Mesendoderm (in vitro differentiated cells): ENCODE data around the gene STK4. TPM values are rescaled to one million over a fixed set of nuclear protein-coding genes. Genes with fewer than 3 reads are reported as not detected.

Experiments
- DNase-seq: peaks from one replicate; pipeline ENCODE4 v3.0.0; 2013
- H2AK5ac ChIP-seq: 2 replicates; pipeline ENCODE4 v1.6.1; 2013; ENCODE audit warnings: low read length, inconsistent platforms
- H2BK120ac ChIP-seq: 2 replicates; pipeline ENCODE4 v1.6.1; 2013; ENCODE audit warnings: low read depth, mild to moderate bottlenecking, low read length, moderate library complexity, mixed read lengths
- H2BK15ac ChIP-seq: replicated peaks from 2 replicates; pipeline ENCODE4 v1.6.1; 2013; ENCODE audit warnings: low read depth, mild to moderate bottlenecking, moderate library complexity
- H2BK5ac ChIP-seq: 2 replicates; pipeline ENCODE4 v1.6.1; 2013; ENCODE audit warnings: low read length, inconsistent platforms
- H3K18ac ChIP-seq: 2 replicates; pipeline ENCODE4 v1.6.1; 2013; ENCODE audit warnings: mild to moderate bottlenecking, low read length, mixed read lengths
- H3K23ac ChIP-seq: one replicate; pipeline ENCODE4 v1.6.1; 2013; ENCODE audit warnings: low read length
- H3K27ac ChIP-seq: 2 replicates; pipeline ENCODE4 v1.5.1; 2013; ENCODE audit warnings: low read depth, mild to moderate bottlenecking, inconsistent platforms, low read length, moderate library complexity
- H3K27me3 ChIP-seq: 2 replicates; pipeline ENCODE4 v1.6.1; 2013; ENCODE audit warnings: low read length, control low read depth, mild to moderate bottlenecking, inconsistent platforms; ENCODE audit not compliant: insufficient read depth, poor library complexity
- H3K36me3 ChIP-seq: 2 replicates; pipeline ENCODE4 v1.6.1; 2013; ENCODE audit warnings: low read length, inconsistent platforms; ENCODE audit not compliant: control insufficient read depth, insufficient read depth
- H3K4ac ChIP-seq: one replicate; pipeline ENCODE4 v1.6.1; 2013; ENCODE audit warnings: low read depth, mild to moderate bottlenecking, low read length, moderate library complexity
- H3K4me1 ChIP-seq: 2 replicates; pipeline ENCODE4 v1.6.1; 2013; ENCODE audit warnings: low read depth, low read length, inconsistent platforms; ENCODE audit not compliant: control insufficient read depth
- H3K4me2 ChIP-seq: 2 replicates; pipeline ENCODE4 v1.6.1; 2013; ENCODE audit warnings: low read length
- H3K4me3 ChIP-seq: 2 replicates; pipeline ENCODE4 v1.5.1; 2013; ENCODE audit warnings: mild to moderate bottlenecking, low read length
- H3K56ac ChIP-seq: one replicate; pipeline ENCODE4 v1.6.1; 2013; ENCODE audit warnings: low read length
- H3K79me1 ChIP-seq: 2 replicates; pipeline ENCODE4 v1.6.1; 2013; ENCODE audit warnings: low read length, inconsistent platforms
- H3K79me2 ChIP-seq: 2 replicates; pipeline ENCODE4 v1.6.1; 2013; ENCODE audit warnings: mild to moderate bottlenecking, low read length; ENCODE audit not compliant: control insufficient read depth, insufficient read depth
- H3K9ac ChIP-seq: 2 replicates; pipeline ENCODE4 v1.6.1; 2013; ENCODE audit warnings: low read length, inconsistent platforms
- H4K5ac ChIP-seq: one replicate; pipeline ENCODE4 v1.6.1; 2013; ENCODE audit warnings: low read length
- H4K8ac ChIP-seq: one replicate; pipeline ENCODE4 v1.6.1; 2013; ENCODE audit warnings: low read depth, mild to moderate bottlenecking, control low read depth, low read length, moderate library complexity
- WGBS: extraction: QIAGEN DNeasy Blood & Tissue Kit; methylation state at CpG from one replicate; pipeline ENCODE4 v1.1.7; 2013; ENCODE audit warnings: low lambda C conversion rate, missing lambda C conversion rate; ENCODE audit not compliant: insufficient coverage; ENCODE audit errors: extremely low coverage; 5-methylcytosine and 5-hydroxymethylcytosine counted together
- polyA plus RNA-seq, 2 experiments: library from polyadenylated mRNA; stranded (reverse); fragments of 200-250 nt; gene quantifications; one replicate each; pipeline ENCODE4 v1.2.3, GENCODE V29; 2013

STK4 gene
- polyA plus RNA-seq (2013, experiment 1 of 2) = 12.9 TPM
- 13.3 TPM for polyA plus RNA-seq (2013, experiment 2 of 2)

DNA sequence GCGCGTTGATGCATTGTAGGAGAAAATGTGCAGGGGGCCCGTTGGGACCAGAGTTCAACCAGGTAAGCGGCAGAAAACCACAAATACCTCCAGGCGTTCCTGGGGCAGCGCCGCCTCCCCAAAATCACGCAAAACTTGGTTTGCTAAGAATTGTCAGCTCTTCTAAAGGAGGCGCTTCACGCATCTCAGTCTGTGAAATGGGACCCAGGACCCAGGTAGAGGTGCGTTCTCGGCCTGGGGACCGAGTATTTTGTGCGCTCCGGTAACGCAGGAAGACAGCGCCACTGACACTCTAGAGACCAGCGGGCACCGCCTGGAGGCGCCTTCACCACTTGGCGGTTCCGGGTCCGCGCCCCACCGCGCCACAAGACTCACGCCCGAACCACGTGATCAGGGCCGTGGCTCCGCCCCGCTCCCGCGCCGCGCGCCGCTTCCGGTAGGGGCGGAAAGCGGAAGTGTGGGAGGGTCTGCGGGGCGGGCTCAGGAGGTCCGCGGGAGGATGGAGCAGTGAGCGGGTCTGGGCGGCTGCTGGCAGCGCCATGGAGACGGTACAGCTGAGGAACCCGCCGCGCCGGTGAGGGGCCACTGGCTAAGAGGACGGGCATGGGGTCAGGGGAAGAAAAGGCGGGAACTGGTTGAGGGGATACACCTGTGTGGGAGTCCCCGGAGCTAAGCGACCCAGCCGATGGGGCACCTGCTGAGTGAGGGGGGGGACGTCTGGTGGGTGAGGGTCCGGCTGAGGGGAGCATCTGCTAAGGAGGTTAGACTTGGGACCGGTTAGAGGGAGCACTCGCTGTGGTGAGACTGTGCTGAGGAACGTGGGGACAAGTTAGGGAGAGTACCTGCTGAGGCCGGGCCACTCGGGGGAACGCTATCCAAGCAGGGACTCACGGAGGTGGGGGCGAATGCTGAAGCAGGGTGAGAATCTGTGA lies at the start of gene STK4:
TSS of gene STK4 (plus strand) at position 483 of the 932 bp plus-strand sequence. CDS start at position 540, 57 bp downstream.
- DNase-seq = peak; percentile 97
- Histone ChIP-seq H3K4ac (no peak within 1 kb of the TSS), H2AK5ac (peak within 1 kb of the TSS; percentile 56), H3K18ac (peak within 1 kb of the TSS; percentile 54), H3K4me2 (peak within 1 kb of the TSS; percentile 87), H2BK15ac (no peak within 1 kb of the TSS), H3K79me2 (peaks cover 16% of the 10 kb centered on the region), H3K27ac (peak within 1 kb of the TSS; percentile 33), H3K4me1 (peaks cover 5% of the 10 kb centered on the region), H3K23ac (peak within 1 kb of the TSS; percentile 83), H2BK120ac (no peak within 1 kb of the TSS), H3K4me3 (peak within 1 kb of the TSS; percentile 90), H3K56ac (peak within 1 kb of the TSS; percentile 95), H3K27me3 (no peaks in the 10 kb centered on the region), H4K8ac (no peak within 1 kb of the TSS), H2BK5ac (peak within 1 kb of the TSS; percentile 43), H3K36me3 (no peaks in the 10 kb centered on the region), H3K79me1 (peaks cover 10% of the 10 kb centered on the region), H3K9ac (peak within 1 kb of the TSS; percentile 94), H4K5ac (no peak within 1 kb of the TSS)
- WGBS = no CpG with 5 or more reads among the region's 68 CpGs

GRCh38 chr20:44916586-44916985 lies 49.7 kb upstream of the STK4 start:
- H2AK5ac ChIP-seq = no peak overlapping the region
- H2BK5ac ChIP-seq = no peak overlapping the region
- H4K8ac ChIP-seq = no peak overlapping the region
- H3K27ac ChIP-seq = no peak overlapping the region
- no peak overlapping the region for H2BK15ac ChIP-seq
- H3K56ac ChIP-seq = no peak overlapping the region
- no peak overlapping the region for H3K9ac ChIP-seq
- peaks cover 16% of the 10 kb centered on the region for H3K36me3 ChIP-seq
- H3K23ac ChIP-seq = no peak overlapping the region
- H4K5ac ChIP-seq = no peak overlapping the region
- H3K79me2 ChIP-seq = no peaks in the 10 kb centered on the region
- no peak for DNase-seq
- no peak overlapping the region for H3K18ac ChIP-seq
- no peak overlapping the region for H3K4ac ChIP-seq
- no CpG with 5 or more reads among the region's 12 CpGs for WGBS
- H3K4me2 ChIP-seq = no peak overlapping the region
- H3K27me3 ChIP-seq = no peaks in the 10 kb centered on the region
- H2BK120ac ChIP-seq = no peak overlapping the region
- peaks cover 4% of the 10 kb centered on the region for H3K4me1 ChIP-seq
- H3K4me3 ChIP-seq = no peak overlapping the region
- H3K79me1 ChIP-seq = peaks cover 7% of the 10 kb centered on the region

DNA sequence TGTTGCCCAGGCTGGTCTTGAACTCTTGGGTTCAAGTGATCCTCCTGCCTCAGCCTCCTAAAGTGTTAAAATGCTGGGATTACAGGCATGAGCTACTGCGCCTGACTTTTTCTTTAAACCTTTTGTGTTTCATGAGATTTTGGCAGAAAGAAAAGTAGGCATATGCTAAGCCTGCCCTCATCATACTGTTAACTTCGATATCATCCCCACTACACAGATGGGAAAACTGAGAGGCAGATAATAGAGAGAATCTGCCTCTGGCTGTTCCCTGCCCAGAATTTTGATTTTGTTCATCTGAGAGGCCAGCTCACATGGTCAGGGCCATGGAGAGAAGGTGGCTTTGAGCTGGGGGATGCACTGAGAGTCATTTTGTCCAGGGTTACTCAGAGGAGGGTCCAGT lies 48.9 kb upstream of the STK4 start:
- Histone ChIP-seq H3K18ac (no peak overlapping the region), H3K79me1 (peaks cover 3% of the 10 kb centered on the region), H3K4me3 (no peak overlapping the region), H2BK120ac (no peak overlapping the region), H3K79me2 (no peaks in the 10 kb centered on the region), H3K4me1 (no peaks in the 10 kb centered on the region), H2BK5ac (no peak overlapping the region), H3K9ac (no peak overlapping the region), H4K8ac (no peak overlapping the region), H3K27me3 (no peaks in the 10 kb centered on the region), H2BK15ac (no peak overlapping the region), H2AK5ac (no peak overlapping the region), H3K36me3 (peaks cover 16% of the 10 kb centered on the region), H3K4ac (no peak overlapping the region), H3K27ac (no peak overlapping the region), H4K5ac (no peak overlapping the region), H3K56ac (no peak overlapping the region), H3K23ac (no peak overlapping the region), H3K4me2 (no peak overlapping the region)
- DNase-seq = no peak
- no CpG with 5 or more reads among the region's 2 CpGs for WGBS

GRCh38 chr20:44918342-44918741 lies 48.0 kb upstream of the STK4 start:
- Histone ChIP-seq H3K9ac (no peak overlapping the region), H3K4me3 (no peak overlapping the region), H3K36me3 (peaks cover 12% of the 10 kb centered on the region), H3K27me3 (no peaks in the 10 kb centered on the region), H3K27ac (no peak overlapping the region), H2BK120ac (no peak overlapping the region), H3K23ac (no peak overlapping the region), H2BK5ac (no peak overlapping the region), H2AK5ac (no peak overlapping the region), H3K18ac (no peak overlapping the region), H3K79me2 (no peaks in the 10 kb centered on the region), H3K4me2 (no peak overlapping the region), H2BK15ac (no peak overlapping the region), H4K8ac (no peak overlapping the region), H3K4ac (no peak overlapping the region), H3K56ac (no peak overlapping the region), H3K4me1 (no peaks in the 10 kb centered on the region), H4K5ac (no peak overlapping the region), H3K79me1 (peaks cover 3% of the 10 kb centered on the region)
- no peak for DNase-seq
- no CpG with 5 or more reads among the region's 3 CpGs for WGBS

GRCh38 chr20:44918761-44919160 lies 47.6 kb upstream of the STK4 start:
- no CpG with 5 or more reads among the region's 10 CpGs for WGBS
- DNase-seq = no peak
- peaks cover 14% of the 10 kb centered on the region for H3K36me3 ChIP-seq

More at GRCh38 chr20:44918761-44919160, 47.6 kb upstream of the STK4 start:
- H3K4me1 ChIP-seq = no peaks in the 10 kb centered on the region
- H3K18ac ChIP-seq = no peak overlapping the region
- H4K8ac ChIP-seq = no peak overlapping the region
- no peaks in the 10 kb centered on the region for H3K27me3 ChIP-seq
- no peak overlapping the region for H3K23ac ChIP-seq
- H3K79me1 ChIP-seq = peaks cover 3% of the 10 kb centered on the region
- H3K4me3 ChIP-seq = no peak overlapping the region
- no peaks in the 10 kb centered on the region for H3K79me2 ChIP-seq
- no peak overlapping the region for H2BK15ac ChIP-seq
- no peak overlapping the region for H2BK120ac ChIP-seq
- H3K27ac ChIP-seq = no peak overlapping the region
- no peak overlapping the region for H3K56ac ChIP-seq
- no peak overlapping the region for H3K9ac ChIP-seq
- no peak overlapping the region for H2BK5ac ChIP-seq
- H4K5ac ChIP-seq = no peak overlapping the region
- no peak overlapping the region for H3K4ac ChIP-seq
- H2AK5ac ChIP-seq = no peak overlapping the region
- no peak overlapping the region for H3K4me2 ChIP-seq
